ENCODE measurements around the gene CELF5. TPM values are rescaled to one million over a fixed set of nuclear protein-coding genes. Genes with fewer than 3 reads are reported as not detected.

CELF5 gene
- total and polyA plus RNA-seq, 9 of the 15 experiments (the other 6 are each of a cell fraction or from before 2014, with no cell fraction given) = 0.01 to 0.56 (median 0.22) TPM

- TF ChIP-seq YY1 (IDR thresholded peaks at IDR 0.05; ENCODE audit: borderline replicate concordance in 1 of 3, control insufficient read depth in 1 of 3, extremely low read depth in 1 of 3, insufficient read depth in 3 of 3, insufficient read length in 1 of 3, insufficient replicate concordance in 2 of 3, low read depth in 1 of 3, low read length in 2 of 3) (no peak), SP1 (CRISPR knock-in tag; IDR thresholded peaks at IDR 0.05) (0 out of 2 replicates have a peak, but pooled peaks have one; percentile 55), TAF7 (tag; IDR thresholded peaks at IDR 0.05) (no peak)
These were observed 50.6 kb downstream of the CELF5 start (continued) for GRCh38 chr19:3274942-3275582.

- POLR2A ChIA-PET = interaction anchor here (0.5 to 2.9 kb wide), 6 partner anchors 9 to 946 kb away, joined by 3 to 16 read pairs (median 4); no protein-coding TSS in a partner anchor
- H3K9ac ChIP-seq (ENCODE audit: insufficient read depth in 1 of 2, low read depth in 2 of 2, low read length in 2 of 2) = peak overlapping the region; percentile 42 to 78; a peak in 3 of 4 replicates
- in situ Hi-C loops (cut with MboI) = no loop called here
- 3% methylated on average over 29 of the region's 45 CpGs for WGBS (ENCODE audit: insufficient coverage, low coverage, missing lambda C conversion rate)
- peak overlapping the region; percentile 99 for H2AFZ ChIP-seq (ENCODE audit: low read depth, low read length)
- intact Hi-C loops (cut with micrococcal nuclease) = no loop called here
- CTCF ChIA-PET (ENCODE audit: low intra/inter-chr PET ratio) = interaction anchor here (0.6 kb wide), 1 partner anchor 325 kb away, joined by 3 read pairs; no protein-coding TSS in a partner anchor
- H3K4me1 ChIP-seq (replicated peaks in 1 of 2; ENCODE audit: control insufficient read depth in 2 of 2, insufficient read depth in 2 of 2, low read length in 2 of 2) = peaks cover 14 to 28% of the 10 kb centered on the region in 2 experiments
- no peaks in the 10 kb centered on the region for H3K9me3 ChIP-seq (replicated peaks; ENCODE audit: control insufficient read depth, insufficient read depth, low read depth, low read length)
- peak overlapping the region; percentile 57 for H3K4me3 ChIP-seq
- H3K79me2 ChIP-seq (ENCODE audit: control insufficient read depth, insufficient read depth, low read length) = no peaks in the 10 kb centered on the region
- DNase-seq (ENCODE audit: extremely low read depth in 1 of 4, low spot score in 3 of 4) (peak; percentile 93 to 100 (median 100)), ATAC-seq (peak; percentile 91), FAIRE-seq (peak; percentile 91)
- peaks cover 5 to 17% of the 10 kb centered on the region in 2 experiments; a peak in 3 of 5 replicates for H3K27me3 ChIP-seq (ENCODE audit: control insufficient read depth in 2 of 2, insufficient read depth in 2 of 2, low read length in 2 of 2)
- no TSS peak for BruUV-seq (replicated peaks)
- peak overlapping the region; percentile 61; the same call in 1 of the 3 replicates for H3K27ac ChIP-seq (ENCODE audit: extremely low read depth, low read depth, low read length)
- no peaks in the 10 kb centered on the region for H3K9me1 ChIP-seq (ENCODE audit: control insufficient read depth, insufficient read depth, low read length)
- H3K36me3 ChIP-seq (ENCODE audit: control insufficient read depth, insufficient read depth, low read length) = no peaks in the 10 kb centered on the region
- H4K20me1 ChIP-seq (replicated peaks; ENCODE audit: control insufficient read depth, insufficient read depth, low read length) = no peaks in the 10 kb centered on the region; the same call in 1 of the 2 replicates
- peak overlapping the region; percentile 87 for H3K4me2 ChIP-seq (ENCODE audit: insufficient read depth, low read length)
- TF ChIP-seq MAZ (CRISPR knock-in tag; conservative IDR thresholded peaks at IDR 0.05 in 1 of 2, IDR thresholded peaks at IDR 0.05 in 1 of 2) (peak; percentile 77 to 86), HOXB6 (CRISPR knock-in tag; IDR thresholded peaks at IDR 0.05; ENCODE audit: borderline replicate concordance) (no peak), POLR2H (tag; IDR thresholded peaks at IDR 0.05; ENCODE audit: low read depth) (no peak), POLR2G (IDR thresholded peaks at IDR 0.05; ENCODE audit: low read depth, low read length) (peak; percentile 76), PRDM10 (IDR thresholded peaks at IDR 0.05; ENCODE audit: partially characterized antibody) (peak; percentile 26), DACH1 (IDR thresholded peaks at IDR 0.05; ENCODE audit: partially characterized antibody) (peak; percentile 25), ZNF184 (CRISPR knock-in tag; IDR thresholded peaks at IDR 0.05) (no peak), ZNF75A (CRISPR knock-in tag; IDR thresholded peaks at IDR 0.05) (no peak), GMEB1 (CRISPR knock-in tag; IDR thresholded peaks at IDR 0.05) (no peak)
These were observed 51.3 kb downstream of the CELF5 start for GRCh38 chr19:3275583-3276340.

Measured in K562 (cell line).